Peyer's patch (tissue), 4 donors: ENCODE data around the gene ADAMTS4.

ENCODE experiments used
- CTCF ChIP-seq, 6 experiments: fragments of 450-650 bp in 4 of 6; fragments of 200-600 bp in 2 of 6; sonication (generic) in 1 of 6; IDR thresholded peaks; one replicate each; pipeline ENCODE4 v1.5.1; 2017 to 2019; ENCODE audit warnings: antibody characterized with exemption in 6 of 6, mild to moderate bottlenecking in 3 of 6, moderate library complexity in 1 of 6
- POLR2A ChIP-seq, 2 donors: fragments of 450-650 bp; IDR thresholded peaks; one replicate each; pipeline ENCODE4 v1.5.1; 2017; ENCODE audit warnings: antibody characterized with exemption in 2 of 2, mild to moderate bottlenecking in 2 of 2, moderate library complexity in 2 of 2

GRCh38 chr1:161215076-161215475 lies 16.2 kb upstream of the ADAMTS4 start, which contains the start of gene FCER1G:
- TF ChIP-seq CTCF (IDR thresholded peaks at IDR 0.05) (no peak), POLR2A (IDR thresholded peaks at IDR 0.05) (peak in 1 of 2 donors; percentile 29)
